Measurements from ENCODE around the gene PPP1R15A.
"Not testable (repeated sequence)": the region's sequence is repeated elsewhere in the genome, so short reads cannot be mapped to it uniquely, and the experiment has no call there.

Gene PPP1R15A

GRCh38 chr19:48859711-48860572 is 12.3 kb upstream of the PPP1R15A start:
- DNase-seq: no peak

GRCh38 chr19:48861313-48861712 is 10.9 kb upstream of the PPP1R15A start:
- DNase-seq: no peak

- no peak for DNase-seq
These were observed 9.4 kb upstream of the PPP1R15A start for GRCh38 chr19:48862827-48863226.

- no peak for DNase-seq
These were observed 5.5 kb upstream of the PPP1R15A start for GRCh38 chr19:48866692-48867091.

GRCh38 chr19:48867123-48867745 is 5.0 kb upstream of the PPP1R15A start:
- no peak for DNase-seq

GRCh38 chr19:48867746-48868113 is 4.5 kb upstream of the PPP1R15A start:
- DNase-seq: no peak

GRCh38 chr19:48868114-48868886 is 3.9 kb upstream of the PPP1R15A start, which contains the start of gene PLEKHA4:
Gene PLEKHA4, minus strand, starts transcription at chr19:48868617. Its CDS starts 997 bp downstream, at chr19:48867620.
- DNase-seq: no peak

GRCh38 chr19:48870048-48870447 is 2.2 kb upstream of the PPP1R15A start:
- DNase-seq: no peak

GRCh38 chr19:48871471-48872181 is 595 bp upstream of the PPP1R15A start:
- DNase-seq: not testable (repeated sequence)

- DNase-seq: peak; percentile 65
These were observed 759 bp downstream of the PPP1R15A start for GRCh38 chr19:48872884-48873475.

GRCh38 chr19:48873476-48874302 is 1.5 kb downstream of the PPP1R15A start:
- no peak for DNase-seq

- DNase-seq: peak; percentile 37
These were observed 2.3 kb downstream of the PPP1R15A start for GRCh38 chr19:48874303-48875135.

GRCh38 chr19:48876043-48876981 is 4.1 kb downstream of the PPP1R15A start:
- DNase-seq: peak; percentile 55

- DNase-seq: no peak
These were observed 5.6 kb downstream of the PPP1R15A start for GRCh38 chr19:48877855-48878195.

- no peak for DNase-seq
These were observed 6.2 kb downstream of the PPP1R15A start for GRCh38 chr19:48878196-48879024.

- no peak for DNase-seq
These were observed 6.9 kb downstream of the PPP1R15A start for GRCh38 chr19:48879025-48879637.

GRCh38 chr19:48879696-48880095 is 7.5 kb downstream of the PPP1R15A start:
- not testable (repeated sequence) for DNase-seq

Data from activated CD4-positive, CD25-positive, alpha-beta regulatory T cell treated with anti-CD3 and anti-CD28 coated beads, Interleukin-2, amount 50 U/mL, for 72 hours (primary cell).